ENCODE measurements around the gene CPPED1. TPM values are rescaled to one million over a fixed set of nuclear protein-coding genes. Genes with fewer than 3 reads are reported as not detected.

The CPPED1 gene
- total RNA-seq, 1 donor from 2014 or later: 13.2 TPM

GRCh38 chr16:12778726-12779125, 25.0 kb downstream of the CPPED1 start:
- no peak for TF ChIP-seq CTCF (IDR thresholded peaks at IDR 0.05; ENCODE audit: unreplicated experiment)
- DNase-seq (ENCODE audit: low spot score, unreplicated experiment): no peak
- Mint-ChIP-seq H3K27me3 (no peaks in the 10 kb centered on the region), H3K9me3 (ENCODE audit: low read depth) (no peaks in the 10 kb centered on the region), H3K4me3 (ENCODE audit: low read depth) (no peak overlapping the region), H3K36me3 (ENCODE audit: insufficient read depth) (peaks cover 14% of the 10 kb centered on the region), H3K4me1 (ENCODE audit: low read depth) (no peaks in the 10 kb centered on the region), H3K27ac (no peak overlapping the region)

- H3K36me3 Mint-ChIP-seq (ENCODE audit: insufficient read depth): peaks cover 16% of the 10 kb centered on the region
- no peak for DNase-seq (ENCODE audit: low spot score, unreplicated experiment)
- H3K4me1 Mint-ChIP-seq (ENCODE audit: low read depth): no peaks in the 10 kb centered on the region
- H3K27me3 Mint-ChIP-seq: no peaks in the 10 kb centered on the region
- no peak for TF ChIP-seq CTCF (IDR thresholded peaks at IDR 0.05; ENCODE audit: unreplicated experiment)
- no peaks in the 10 kb centered on the region for H3K9me3 Mint-ChIP-seq (ENCODE audit: low read depth)
- no peak overlapping the region for H3K4me3 Mint-ChIP-seq (ENCODE audit: low read depth)
- H3K27ac Mint-ChIP-seq: no peak overlapping the region
Observed at GRCh38 chr16:12775656-12776236, 27.9 kb downstream of the CPPED1 start.

- H3K4me3 Mint-ChIP-seq (ENCODE audit: low read depth): no peak overlapping the region
Observed at GRCh38 chr16:12773221-12773620, 30.5 kb downstream of the CPPED1 start.

GRCh38 chr16:12771341-12771798, 32.3 kb downstream of the CPPED1 start:
- DNase-seq (ENCODE audit: low spot score, unreplicated experiment): no peak
- peak overlapping the region; percentile 50 for H3K27ac Mint-ChIP-seq
- H3K36me3 Mint-ChIP-seq (ENCODE audit: insufficient read depth): peaks cover 10% of the 10 kb centered on the region
- TF ChIP-seq CTCF (IDR thresholded peaks at IDR 0.05; ENCODE audit: unreplicated experiment): no peak
- H3K9me3 Mint-ChIP-seq (ENCODE audit: low read depth): no peaks in the 10 kb centered on the region
- H3K4me3 Mint-ChIP-seq (ENCODE audit: low read depth): no peak overlapping the region
- H3K4me1 Mint-ChIP-seq (ENCODE audit: low read depth): no peaks in the 10 kb centered on the region
- H3K27me3 Mint-ChIP-seq: no peaks in the 10 kb centered on the region

More at GRCh38 chr16:12773221-12773620, 30.5 kb downstream of the CPPED1 start:
- H3K36me3 Mint-ChIP-seq (ENCODE audit: insufficient read depth): peaks cover 12% of the 10 kb centered on the region
- H3K27ac Mint-ChIP-seq: no peak overlapping the region
- no peaks in the 10 kb centered on the region for H3K27me3 Mint-ChIP-seq
- TF ChIP-seq CTCF (IDR thresholded peaks at IDR 0.05; ENCODE audit: unreplicated experiment): no peak
- H3K9me3 Mint-ChIP-seq (ENCODE audit: low read depth): no peaks in the 10 kb centered on the region
- DNase-seq (ENCODE audit: low spot score, unreplicated experiment): no peak
- no peaks in the 10 kb centered on the region for H3K4me1 Mint-ChIP-seq (ENCODE audit: low read depth)

GRCh38 chr16:12769525-12769924, 34.2 kb downstream of the CPPED1 start:
- no peak for DNase-seq (ENCODE audit: low spot score, unreplicated experiment)
- no peaks in the 10 kb centered on the region for H3K4me1 Mint-ChIP-seq (ENCODE audit: low read depth)
- H3K9me3 Mint-ChIP-seq (ENCODE audit: low read depth): no peaks in the 10 kb centered on the region
- H3K27ac Mint-ChIP-seq: no peak overlapping the region
- TF ChIP-seq CTCF (IDR thresholded peaks at IDR 0.05; ENCODE audit: unreplicated experiment): no peak
- H3K27me3 Mint-ChIP-seq: no peaks in the 10 kb centered on the region
- no peak overlapping the region for H3K4me3 Mint-ChIP-seq (ENCODE audit: low read depth)
- H3K36me3 Mint-ChIP-seq (ENCODE audit: insufficient read depth): peaks cover 5% of the 10 kb centered on the region

All from progenitor cell of endocrine pancreas (in vitro differentiated cells).